IMR-90 (cell line): ENCODE measurements around the gene NR2C2. TPM values are rescaled to one million over a fixed set of nuclear protein-coding genes. Genes with fewer than 3 reads are reported as not detected.

ENCODE experiments used
- ATAC-seq: fragments of 200-7000 bp; cut with Tn5 transposase; 2 replicates; pipeline ENCODE4 v1.9.1; 2020; ENCODE audit warnings: low read depth, mild to moderate bottlenecking, moderate library complexity
- BruUV-seq: library from RNA; stranded (reverse); fragments of 400-500 nt; replicated peaks from 2 replicates; lab custom pipeline; 2021; lab: Mats Ljungman, UMichigan
- CTCF ChIA-PET: fragments of 300-600 bp; formaldehyde crosslinking; extraction: SDS; loops from one replicate; lab custom pipeline; 2021; ENCODE audit warnings: antibody characterized with exemption; lab: Yijun Ruan, JAX
- POLR2A ChIA-PET: fragments of 300-600 bp; sonication (Branson Sonifier 250); formaldehyde crosslinking; loops from one replicate; lab custom pipeline; 2022; ENCODE audit warnings: antibody characterized with exemption; ENCODE audit not compliant: unreplicated experiment; lab: Charles Lee
- DNase-seq: peaks from one replicate; pipeline ENCODE4 v3.0.0; 2013
- H2AFZ ChIP-seq: replicated peaks from 2 replicates; pipeline ENCODE3; 2013; ENCODE audit warnings: low read length, mild to moderate bottlenecking; ENCODE audit not compliant: poor library complexity
- H2AK5ac ChIP-seq: 2 replicates; pipeline ENCODE4 v1.6.1; 2013; ENCODE audit warnings: low read depth, low read length, inconsistent platforms
- H2AK9ac ChIP-seq: replicated peaks from 2 replicates; pipeline ENCODE3; 2013; ENCODE audit warnings: mild to moderate bottlenecking, low read depth, low read length, moderate library complexity; ENCODE audit not compliant: poor library complexity
- H2BK120ac ChIP-seq: 2 replicates; pipeline ENCODE4 v1.6.1; 2013; ENCODE audit warnings: low read depth, low read length, inconsistent platforms
- H2BK15ac ChIP-seq: 3 replicates; pipeline ENCODE4 v1.6.1; 2013; ENCODE audit warnings: low read depth, low read length, inconsistent platforms
- H2BK20ac ChIP-seq: 2 replicates; pipeline ENCODE4 v1.6.1; 2013; ENCODE audit warnings: low read depth, mild to moderate bottlenecking, inconsistent platforms, low read length, moderate library complexity
- H2BK5ac ChIP-seq: 2 replicates; pipeline ENCODE4 v1.6.1; 2013; ENCODE audit warnings: mild to moderate bottlenecking, low read depth, low read length, inconsistent platforms; ENCODE audit not compliant: poor library complexity, severe bottlenecking
- H3K14ac ChIP-seq: replicated peaks from 2 replicates; pipeline ENCODE4 v1.6.1; 2013; ENCODE audit warnings: low read depth, low read length, inconsistent platforms
- H3K18ac ChIP-seq: 2 replicates; pipeline ENCODE4 v1.6.1; 2013; ENCODE audit warnings: low read depth, low read length, control low read depth
- H3K23ac ChIP-seq: 2 replicates; pipeline ENCODE4 v1.6.1; 2013; ENCODE audit warnings: low read depth, low read length, inconsistent platforms
- H3K27ac ChIP-seq: 2 replicates; pipeline ENCODE4 v1.5.1; 2013; ENCODE audit warnings: mild to moderate bottlenecking, control low read depth, low read length; ENCODE audit not compliant: insufficient read depth
- H3K27me3 ChIP-seq: 2 replicates; pipeline ENCODE4 v1.6.1; 2013; ENCODE audit warnings: low read length; ENCODE audit not compliant: control insufficient read depth, insufficient read depth
- H3K36me3 ChIP-seq: 2 replicates; pipeline ENCODE4 v1.6.1; 2013; ENCODE audit warnings: low read length, mixed read lengths; ENCODE audit not compliant: control insufficient read depth, insufficient read depth
- H3K4ac ChIP-seq: 2 replicates; pipeline ENCODE4 v1.6.1; 2013; ENCODE audit warnings: low read depth, low read length, inconsistent platforms
- H3K4me1 ChIP-seq: 2 replicates; pipeline ENCODE4 v1.6.1; 2013; ENCODE audit warnings: low read length, mixed read lengths; ENCODE audit not compliant: control insufficient read depth, insufficient read depth
- H3K4me2 ChIP-seq: 2 replicates; pipeline ENCODE4 v1.6.1; 2013; ENCODE audit warnings: low read depth, mild to moderate bottlenecking, control low read depth, low read length, moderate library complexity
- H3K4me3 ChIP-seq: 2 replicates; pipeline ENCODE4 v1.5.1; 2013; ENCODE audit warnings: low read depth, mild to moderate bottlenecking, control low read depth, low read length, moderate library complexity; ENCODE audit not compliant: insufficient read depth
- H3K56ac ChIP-seq: 2 replicates; pipeline ENCODE4 v1.6.1; 2013; ENCODE audit warnings: low read length, inconsistent platforms; ENCODE audit not compliant: insufficient read depth; ENCODE audit errors: extremely low read depth
- H3K79me1 ChIP-seq, 2 experiments: 2 replicates each; pipeline ENCODE4 v1.6.1; 2013; ENCODE audit warnings: low read length in 2 of 2, inconsistent platforms in 1 of 2, low read depth in 1 of 2
- H3K9ac ChIP-seq: 2 replicates; pipeline ENCODE4 v1.6.1; 2013; ENCODE audit warnings: low read depth, low read length, control low read depth
- H3K9me1 ChIP-seq: 2 replicates; pipeline ENCODE4 v1.6.1; 2013; ENCODE audit warnings: low read length, inconsistent platforms; ENCODE audit not compliant: insufficient read depth
- H3K9me3 ChIP-seq: 2 replicates; pipeline ENCODE4 v1.6.1; 2013; ENCODE audit warnings: low read length; ENCODE audit not compliant: control insufficient read depth, insufficient read depth
- H4K20me1 ChIP-seq: 2 replicates; pipeline ENCODE4 v1.6.1; 2013; ENCODE audit warnings: low read length, inconsistent platforms; ENCODE audit not compliant: insufficient read depth
- H4K5ac ChIP-seq: 2 replicates; pipeline ENCODE4 v1.6.1; 2013; ENCODE audit warnings: mild to moderate bottlenecking, low read depth, low read length, control low read depth
- H4K8ac ChIP-seq, 2 experiments: 2 replicates each; pipeline ENCODE4 v1.6.1; 2013; ENCODE audit warnings: low read depth in 2 of 2, low read length in 2 of 2, control low read depth in 1 of 2, inconsistent platforms in 1 of 2
- H4K91ac ChIP-seq: 2 replicates; pipeline ENCODE4 v1.6.1; 2013; ENCODE audit warnings: low read depth, low read length, inconsistent platforms; ENCODE audit not compliant: insufficient read depth
- BHLHE40 ChIP-seq: fragments of 150-350 bp; IDR thresholded peaks from 2 replicates; pipeline ENCODE4 v1.6.1; 2016; ENCODE audit warnings: mild to moderate bottlenecking, low read depth, low read length
- CEBPB ChIP-seq: IDR thresholded peaks from 2 replicates; pipeline ENCODE4 v1.6.1; 2012; ENCODE audit warnings: low read depth, low read length, improper control_type of control experiment
- FOS ChIP-seq: fragments of 150-350 bp; IDR thresholded peaks from 2 replicates; pipeline ENCODE4 v1.6.1; 2016; ENCODE audit warnings: low read depth, low read length
- MXI1 ChIP-seq: IDR thresholded peaks from 2 replicates; pipeline ENCODE4 v1.6.1; 2012; ENCODE audit warnings: low read depth, mild to moderate bottlenecking, low read length, moderate library complexity, borderline replicate concordance
- NFE2L2 ChIP-seq: fragments of 150-350 bp; IDR thresholded peaks from 2 replicates; pipeline ENCODE4 v1.6.1; 2016; ENCODE audit warnings: low read depth, mild to moderate bottlenecking, low read length
- POLR2A ChIP-seq: IDR thresholded peaks from 2 replicates; pipeline ENCODE4 v1.6.1; 2012; ENCODE audit warnings: mild to moderate bottlenecking, low read depth, low read length
- SMC3 ChIP-seq: fragments of 150-350 bp; IDR thresholded peaks from 2 replicates; pipeline ENCODE4 v1.6.1; 2016; ENCODE audit warnings: low read depth, mild to moderate bottlenecking, antibody characterized with exemption, low read length, moderate library complexity
- WGBS, 2 experiments: methylation state at CpG; one replicate each; pipeline versions ENCODE4 v1.1.5 to v1.1.7; 2013; ENCODE audit warnings: missing lambda C conversion rate in 2 of 2; ENCODE audit not compliant: insufficient read length in 1 of 2; ENCODE audit errors: extremely low coverage in 2 of 2; 5-methylcytosine and 5-hydroxymethylcytosine counted together
- dilution Hi-C: fragments of 300-500 bp; cut with HindIII; formaldehyde crosslinking; loops from one replicate; pipeline ENCODE4 v1.14.3; 2018; ENCODE audit warnings: low sequenced_read_pairs; ENCODE audit not compliant: unreplicated experiment
- in situ Hi-C: fragments of 300-500 bp; cut with MboI; formaldehyde crosslinking; loops from 3 replicates; pipeline ENCODE4 v1.14.3; 2019; ENCODE audit warnings: low sequenced_read_pairs, inconsistent platforms, mixed read lengths
- intact Hi-C: fragments of 100-400 bp; cut with micrococcal nuclease; formaldehyde crosslinking; loops from 2 replicates; pipeline ENCODE4 v1.10.0; 2022
- polyA plus RNA-seq, 3 experiments: library from polyadenylated mRNA; depleted of rRNA; stranded (reverse); fragments of >200 nt; gene quantifications; 2 replicates each; pipeline ENCODE4 v1.2.3, GENCODE V29; 2012; ENCODE audit warnings: low replicate concordance in 1 of 3
- total RNA-seq: library from RNA; depleted of rRNA; stranded (reverse); fragments of >200 nt; gene quantifications from 2 replicates; pipeline ENCODE4 v1.2.3, GENCODE V29; 2012

NR2C2 gene
- total and polyA plus RNA-seq, 2 of the 4 experiments (the other 2 are of a cell fraction): 10.4 to 13.8 TPM

- BruUV-seq: no TSS peak
- H4K20me1 ChIP-seq: peaks cover 33% of the 10 kb centered on the region
- H3K9me3 ChIP-seq: no peaks in the 10 kb centered on the region
- H3K27me3 ChIP-seq: no peaks in the 10 kb centered on the region
- H2AFZ ChIP-seq: no peak overlapping the region
- H3K36me3 ChIP-seq: no peaks in the 10 kb centered on the region; the same call in 1 of the 2 replicates
- no CpG with 5 or more reads among the region's 3 CpGs for WGBS, 2 experiments
- in situ Hi-C loops (no loop called here), intact Hi-C loops (no loop called here), dilution Hi-C loops (no loop called here)
- H3K4me1 ChIP-seq: peaks cover 5% of the 10 kb centered on the region; the same call in 1 of the 2 replicates
- no peak overlapping the region for H3K27ac ChIP-seq
- no peak overlapping the region for H2BK120ac ChIP-seq
- POLR2A ChIA-PET: no interaction called here
- H4K5ac ChIP-seq: no peak overlapping the region
- H3K18ac ChIP-seq: no peak overlapping the region
- H4K8ac ChIP-seq: no peak overlapping the region
- H3K14ac ChIP-seq: no peak overlapping the region
- H2BK15ac ChIP-seq: no peak overlapping the region
- TF ChIP-seq FOS: no peak
- no peak for TF ChIP-seq SMC3
- TF ChIP-seq POLR2A: no peak
- TF ChIP-seq MXI1: no peak
- TF ChIP-seq CEBPB: no peak
- no peak for TF ChIP-seq NFE2L2
- no peak for TF ChIP-seq BHLHE40
- ATAC-seq (no peak), DNase-seq (no peak)
- H4K91ac ChIP-seq: no peak overlapping the region
- no peak overlapping the region for H3K4me2 ChIP-seq
- no peak overlapping the region for H3K56ac ChIP-seq
- peaks cover 8% of the 10 kb centered on the region for H3K9me1 ChIP-seq
- H3K4me3 ChIP-seq: no peak overlapping the region
- no peak overlapping the region for H3K4ac ChIP-seq
- H3K79me1 ChIP-seq: peaks cover 37 to 62% of the 10 kb centered on the region in 2 experiments
- H2BK5ac ChIP-seq: no peak overlapping the region
- H2BK20ac ChIP-seq: no peak overlapping the region
- H2AK9ac ChIP-seq: no peak overlapping the region
- H3K23ac ChIP-seq: no peak overlapping the region
- CTCF ChIA-PET: no interaction called here
- H3K9ac ChIP-seq: no peak overlapping the region
- no peak overlapping the region for H2AK5ac ChIP-seq
Observed at GRCh38 chr3:14988988-14989394, 41.6 kb downstream of the NR2C2 start.
